HL-60 (cell line): Measurements from ENCODE around the gene ARHGEF6.

Experiments used
- DNase-seq, 2 experiments: peaks; one replicate each; pipeline ENCODE4 v3.0.0-alpha.2; 2010 to 2020; ENCODE audit warnings: low read depth in 1 of 2, low spot score in 1 of 2
- H3K27ac ChIP-seq: fragments of 250-450 bp; sonication (Bioruptor Pico); replicated peaks from 2 replicates; pipeline ENCODE4 v1.5.1; 2020; ENCODE audit warnings: mild to moderate bottlenecking, moderate library complexity
- H3K27me3 ChIP-seq: fragments of 250-450 bp; sonication (Bioruptor Pico); 2 replicates; pipeline ENCODE4 v1.5.1; 2021; ENCODE audit warnings: mild to moderate bottlenecking, moderate library complexity; ENCODE audit not compliant: insufficient read depth, poor library complexity, severe bottlenecking
- H3K4me3 ChIP-seq: replicated peaks from 2 replicates; pipeline ENCODE4 v1.5.1; 2011; ENCODE audit warnings: mild to moderate bottlenecking, control low read depth, low read length; ENCODE audit not compliant: insufficient read depth
- GABPA ChIP-seq: IDR thresholded peaks from 2 replicates; pipeline ENCODE4 v1.6.1; 2012; ENCODE audit warnings: low read depth
- POLR2AphosphoS5 ChIP-seq: IDR thresholded peaks from 2 replicates; pipeline ENCODE4 v1.6.1; 2012; ENCODE audit warnings: low read depth
- SPI1 ChIP-seq: IDR thresholded peaks from 2 replicates; pipeline ENCODE4 v1.6.1; 2012; ENCODE audit warnings: low read depth, mild to moderate bottlenecking, borderline replicate concordance
- TF ChIP-seq, protein P1 (sequence below): IDR thresholded peaks from one replicate; pipeline ENCODE4 v1.5.1; 2011; ENCODE audit warnings: low read length, control low read depth, inconsistent platforms; ENCODE audit not compliant: insufficient read depth
- TF ChIP-seq, protein P2 (sequence below): IDR thresholded peaks from 2 replicates; pipeline ENCODE4 v1.6.1; 2012; ENCODE audit warnings: low read depth; ENCODE audit not compliant: insufficient replicate concordance

Gene ARHGEF6

DNA sequence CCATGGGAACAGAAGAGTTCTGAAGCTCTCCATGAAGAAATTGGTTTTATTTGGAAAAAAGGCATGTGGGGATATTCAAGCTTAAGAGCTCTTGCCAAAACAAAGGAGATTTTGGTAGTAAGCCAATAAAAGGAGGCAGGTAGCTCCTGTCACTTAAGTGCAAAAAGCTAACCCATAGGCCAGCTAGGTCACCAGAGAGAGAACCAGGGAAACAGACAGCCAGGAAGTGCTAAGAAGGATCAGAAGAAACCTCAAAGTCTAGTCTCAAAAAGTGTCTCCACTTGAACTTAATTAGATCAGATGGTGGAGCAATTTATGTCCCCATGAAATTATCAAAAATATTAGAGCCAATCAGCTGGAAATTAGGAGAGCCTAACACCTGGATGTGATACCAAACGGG, 83.6 kb downstream of the ARHGEF6 start:
- no peaks in the 10 kb centered on the region for H3K27me3 ChIP-seq
- DNase-seq: no peak
- TF ChIP-seq, protein P1, sequence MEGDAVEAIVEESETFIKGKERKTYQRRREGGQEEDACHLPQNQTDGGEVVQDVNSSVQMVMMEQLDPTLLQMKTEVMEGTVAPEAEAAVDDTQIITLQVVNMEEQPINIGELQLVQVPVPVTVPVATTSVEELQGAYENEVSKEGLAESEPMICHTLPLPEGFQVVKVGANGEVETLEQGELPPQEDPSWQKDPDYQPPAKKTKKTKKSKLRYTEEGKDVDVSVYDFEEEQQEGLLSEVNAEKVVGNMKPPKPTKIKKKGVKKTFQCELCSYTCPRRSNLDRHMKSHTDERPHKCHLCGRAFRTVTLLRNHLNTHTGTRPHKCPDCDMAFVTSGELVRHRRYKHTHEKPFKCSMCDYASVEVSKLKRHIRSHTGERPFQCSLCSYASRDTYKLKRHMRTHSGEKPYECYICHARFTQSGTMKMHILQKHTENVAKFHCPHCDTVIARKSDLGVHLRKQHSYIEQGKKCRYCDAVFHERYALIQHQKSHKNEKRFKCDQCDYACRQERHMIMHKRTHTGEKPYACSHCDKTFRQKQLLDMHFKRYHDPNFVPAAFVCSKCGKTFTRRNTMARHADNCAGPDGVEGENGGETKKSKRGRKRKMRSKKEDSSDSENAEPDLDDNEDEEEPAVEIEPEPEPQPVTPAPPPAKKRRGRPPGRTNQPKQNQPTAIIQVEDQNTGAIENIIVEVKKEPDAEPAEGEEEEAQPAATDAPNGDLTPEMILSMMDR: no peak
- TF ChIP-seq POLR2AphosphoS5 (no peak), GABPA (no peak), SPI1 (no peak)
- TF ChIP-seq, protein P2, sequence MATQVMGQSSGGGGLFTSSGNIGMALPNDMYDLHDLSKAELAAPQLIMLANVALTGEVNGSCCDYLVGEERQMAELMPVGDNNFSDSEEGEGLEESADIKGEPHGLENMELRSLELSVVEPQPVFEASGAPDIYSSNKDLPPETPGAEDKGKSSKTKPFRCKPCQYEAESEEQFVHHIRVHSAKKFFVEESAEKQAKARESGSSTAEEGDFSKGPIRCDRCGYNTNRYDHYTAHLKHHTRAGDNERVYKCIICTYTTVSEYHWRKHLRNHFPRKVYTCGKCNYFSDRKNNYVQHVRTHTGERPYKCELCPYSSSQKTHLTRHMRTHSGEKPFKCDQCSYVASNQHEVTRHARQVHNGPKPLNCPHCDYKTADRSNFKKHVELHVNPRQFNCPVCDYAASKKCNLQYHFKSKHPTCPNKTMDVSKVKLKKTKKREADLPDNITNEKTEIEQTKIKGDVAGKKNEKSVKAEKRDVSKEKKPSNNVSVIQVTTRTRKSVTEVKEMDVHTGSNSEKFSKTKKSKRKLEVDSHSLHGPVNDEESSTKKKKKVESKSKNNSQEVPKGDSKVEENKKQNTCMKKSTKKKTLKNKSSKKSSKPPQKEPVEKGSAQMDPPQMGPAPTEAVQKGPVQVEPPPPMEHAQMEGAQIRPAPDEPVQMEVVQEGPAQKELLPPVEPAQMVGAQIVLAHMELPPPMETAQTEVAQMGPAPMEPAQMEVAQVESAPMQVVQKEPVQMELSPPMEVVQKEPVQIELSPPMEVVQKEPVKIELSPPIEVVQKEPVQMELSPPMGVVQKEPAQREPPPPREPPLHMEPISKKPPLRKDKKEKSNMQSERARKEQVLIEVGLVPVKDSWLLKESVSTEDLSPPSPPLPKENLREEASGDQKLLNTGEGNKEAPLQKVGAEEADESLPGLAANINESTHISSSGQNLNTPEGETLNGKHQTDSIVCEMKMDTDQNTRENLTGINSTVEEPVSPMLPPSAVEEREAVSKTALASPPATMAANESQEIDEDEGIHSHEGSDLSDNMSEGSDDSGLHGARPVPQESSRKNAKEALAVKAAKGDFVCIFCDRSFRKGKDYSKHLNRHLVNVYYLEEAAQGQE: no peak
- H3K27ac ChIP-seq: no peak overlapping the region
- H3K4me3 ChIP-seq: no peak overlapping the region

DNA sequence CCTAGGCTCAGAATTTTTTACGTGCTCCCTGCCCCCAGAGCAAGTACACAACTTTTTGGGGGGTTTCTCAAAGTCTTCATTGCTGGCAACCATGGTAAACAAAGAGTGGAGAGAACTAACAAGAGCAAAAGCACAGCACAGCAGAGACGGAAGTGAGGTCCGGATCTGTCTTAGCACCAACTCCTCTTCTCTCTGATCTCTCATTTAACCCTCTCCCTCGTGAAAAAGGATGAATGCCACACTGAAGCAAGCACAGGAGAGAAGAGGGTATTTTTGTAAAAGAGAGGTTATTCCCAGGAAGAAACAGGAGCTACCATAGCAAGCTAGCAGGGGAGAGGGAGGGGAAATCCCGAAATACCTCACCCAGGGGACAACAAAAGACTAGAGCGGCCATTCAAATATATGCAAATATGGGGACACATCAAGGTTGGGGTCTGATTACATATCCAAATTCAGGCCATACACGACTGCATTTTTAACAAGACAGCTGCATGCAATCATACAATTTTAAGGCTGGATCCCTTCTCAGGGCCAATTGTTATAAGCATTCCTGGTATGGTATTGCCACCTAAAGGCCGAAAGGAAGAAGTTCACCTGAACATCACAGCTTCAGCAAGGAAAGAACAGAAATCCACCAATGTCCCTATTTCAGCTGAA, 86.2 kb downstream of the ARHGEF6 start:
- H3K27ac ChIP-seq: no peak overlapping the region
- no peak overlapping the region for H3K4me3 ChIP-seq
- no peaks in the 10 kb centered on the region for H3K27me3 ChIP-seq
- DNase-seq: peak in 1 of 2 experiments; percentile 24
- TF ChIP-seq, protein P2: no peak
- TF ChIP-seq, protein P1: no peak
- no peak for TF ChIP-seq SPI1
- no peak for TF ChIP-seq GABPA
- no peak for TF ChIP-seq POLR2AphosphoS5

DNA sequence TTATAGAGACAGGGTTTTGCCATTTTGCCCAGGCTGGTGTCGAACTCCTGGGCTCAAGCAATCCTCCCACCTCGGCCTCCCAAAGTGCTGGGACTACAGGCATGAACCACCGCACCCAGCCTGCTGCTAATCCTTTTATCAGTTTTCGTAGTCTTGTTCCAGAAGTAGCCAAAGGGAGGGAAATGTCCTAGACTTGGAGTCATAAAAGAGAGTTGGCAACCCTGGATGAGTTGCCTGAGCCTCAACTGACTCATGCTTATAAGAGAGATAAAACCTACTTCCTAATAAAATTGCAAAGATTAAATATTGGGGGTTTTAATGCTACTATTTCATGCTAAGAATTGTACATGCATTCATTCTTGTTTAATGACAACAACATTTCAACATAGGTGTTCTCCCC, 88.5 kb downstream of the ARHGEF6 start:
- Histone ChIP-seq H3K4me3 (no peak overlapping the region), H3K27me3 (no peaks in the 10 kb centered on the region), H3K27ac (no peak overlapping the region)
- TF ChIP-seq, protein P2: no peak
- TF ChIP-seq GABPA (no peak), POLR2AphosphoS5 (no peak), SPI1 (no peak)
- TF ChIP-seq, protein P1: no peak
- DNase-seq: no peak
